Panc1 (cell line): ENCODE data around the gene IFI30.

Experiments
- REST ChIP-seq, 2 experiments: IDR thresholded peaks; 2 replicates each; pipeline ENCODE4 v1.6.1; 2011 to 2012; ENCODE audit warnings: low read depth in 2 of 2, control low read depth in 1 of 2, low read length in 1 of 2, mild to moderate bottlenecking in 1 of 2, moderate library complexity in 1 of 2; ENCODE audit not compliant: insufficient read depth in 1 of 2
- TF ChIP-seq, protein P1 (sequence below): fragments of 450-650 bp; IDR thresholded peaks from 2 replicates; pipeline ENCODE4 v1.5.1; 2017; ENCODE audit warnings: mild to moderate bottlenecking

DNA sequence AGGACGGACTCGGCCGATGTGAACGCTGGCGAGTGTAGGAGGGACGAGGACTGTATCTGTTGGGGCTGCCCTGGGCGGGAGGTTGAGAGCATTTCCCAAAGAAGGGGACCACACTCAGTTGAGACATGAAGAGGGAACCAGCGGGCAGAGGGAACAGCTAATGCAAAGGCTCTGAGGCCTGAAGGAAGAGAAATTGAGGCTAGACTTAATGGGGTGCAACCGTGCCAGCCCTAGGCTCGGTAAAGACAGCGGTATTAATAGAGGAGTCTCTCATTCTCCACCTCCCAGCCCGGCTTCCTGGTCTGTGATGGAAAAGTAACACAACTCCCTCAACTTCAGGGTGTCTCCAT lies 20.5 kb downstream of the IFI30 start:
- TF ChIP-seq, protein P1, sequence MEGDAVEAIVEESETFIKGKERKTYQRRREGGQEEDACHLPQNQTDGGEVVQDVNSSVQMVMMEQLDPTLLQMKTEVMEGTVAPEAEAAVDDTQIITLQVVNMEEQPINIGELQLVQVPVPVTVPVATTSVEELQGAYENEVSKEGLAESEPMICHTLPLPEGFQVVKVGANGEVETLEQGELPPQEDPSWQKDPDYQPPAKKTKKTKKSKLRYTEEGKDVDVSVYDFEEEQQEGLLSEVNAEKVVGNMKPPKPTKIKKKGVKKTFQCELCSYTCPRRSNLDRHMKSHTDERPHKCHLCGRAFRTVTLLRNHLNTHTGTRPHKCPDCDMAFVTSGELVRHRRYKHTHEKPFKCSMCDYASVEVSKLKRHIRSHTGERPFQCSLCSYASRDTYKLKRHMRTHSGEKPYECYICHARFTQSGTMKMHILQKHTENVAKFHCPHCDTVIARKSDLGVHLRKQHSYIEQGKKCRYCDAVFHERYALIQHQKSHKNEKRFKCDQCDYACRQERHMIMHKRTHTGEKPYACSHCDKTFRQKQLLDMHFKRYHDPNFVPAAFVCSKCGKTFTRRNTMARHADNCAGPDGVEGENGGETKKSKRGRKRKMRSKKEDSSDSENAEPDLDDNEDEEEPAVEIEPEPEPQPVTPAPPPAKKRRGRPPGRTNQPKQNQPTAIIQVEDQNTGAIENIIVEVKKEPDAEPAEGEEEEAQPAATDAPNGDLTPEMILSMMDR = no peak
- TF ChIP-seq REST (IDR thresholded peaks at IDR 0.05; ENCODE audit: insufficient read depth in 1 of 2, low read depth in 2 of 2, low read length in 1 of 2) = no peak
